GM23338 (cell line): ENCODE data around the gene TRIM38. TPM values are rescaled to one million over a fixed set of nuclear protein-coding genes. Genes with fewer than 3 reads are reported as not detected.

Source experiments
- ATAC-seq: fragments of 200-7000 bp; cut with Tn5 transposase; 3 replicates; pipeline ENCODE4 v1.9.1; 2020
- DNase-seq: peaks from one replicate; pipeline ENCODE4 v3.0.0-alpha.2; 2015; ENCODE audit warnings: low spot score
- H2AFZ ChIP-seq: fragments of 200-600 bp; sonication (generic); 2 replicates; pipeline ENCODE4 v1.8.0; 2016; ENCODE audit warnings: antibody characterized with exemption, mild to moderate bottlenecking, moderate library complexity
- H3F3A ChIP-seq: fragments of 200-600 bp; sonication (generic); replicated peaks from 2 replicates; pipeline ENCODE4 v1.8.0; 2017; ENCODE audit warnings: antibody characterized with exemption, mixed run types, low read depth
- H3K27ac ChIP-seq: fragments of 200-600 bp; sonication (generic); 2 replicates; pipeline ENCODE4 v1.6.1; 2016; ENCODE audit warnings: low read depth
- H3K27me3 ChIP-seq: fragments of 200-600 bp; sonication (generic); 2 replicates; pipeline ENCODE4 v1.8.0; 2016; ENCODE audit warnings: mild to moderate bottlenecking, mixed run types, moderate library complexity; ENCODE audit not compliant: insufficient read depth
- H3K36me3 ChIP-seq: fragments of 200-600 bp; sonication (generic); 2 replicates; pipeline ENCODE4 v1.8.0; 2016; ENCODE audit warnings: mild to moderate bottlenecking; ENCODE audit not compliant: insufficient read depth
- H3K4me1 ChIP-seq: fragments of 200-600 bp; sonication (generic); 2 replicates; pipeline ENCODE4 v1.8.0; 2016; ENCODE audit warnings: mild to moderate bottlenecking, moderate library complexity; ENCODE audit not compliant: insufficient read depth
- H3K4me2 ChIP-seq: fragments of 200-600 bp; sonication (generic); 2 replicates; pipeline ENCODE4 v1.7.1; 2017; ENCODE audit warnings: mixed run types
- H3K4me3 ChIP-seq: fragments of 200-600 bp; sonication (generic); 2 replicates; pipeline ENCODE4 v1.6.1; 2016; ENCODE audit warnings: mixed run types
- H3K79me2 ChIP-seq: fragments of 200-600 bp; sonication (generic); replicated peaks from 2 replicates; pipeline ENCODE4 v1.8.0; 2017; ENCODE audit warnings: mild to moderate bottlenecking; ENCODE audit not compliant: insufficient read depth
- H3K9me2 ChIP-seq: fragments of 200-600 bp; sonication (generic); 2 replicates; pipeline ENCODE4 v1.8.0; 2017; ENCODE audit not compliant: insufficient read depth
- H4K20me1 ChIP-seq: fragments of 200-600 bp; sonication (generic); replicated peaks from 2 replicates; pipeline ENCODE4 v1.8.0; 2017; ENCODE audit warnings: mild to moderate bottlenecking; ENCODE audit not compliant: insufficient read depth
- H3K27ac Mint-ChIP-seq: 2 replicates; pipeline ENCODE4 v1.8.0; 2020; ENCODE audit warnings: inconsistent platforms, mild to moderate bottlenecking, moderate library complexity, mixed read lengths
- H3K27me3 Mint-ChIP-seq: 3 replicates; pipeline ENCODE4 v1.8.0; 2022; ENCODE audit warnings: low read depth, mild to moderate bottlenecking, moderate library complexity, mixed read lengths, inconsistent platforms; ENCODE audit not compliant: insufficient read depth, poor library complexity
- H3K36me3 Mint-ChIP-seq: 3 replicates; pipeline ENCODE4 v1.8.0; 2021; ENCODE audit warnings: low read depth, mild to moderate bottlenecking, inconsistent platforms, moderate library complexity, mixed read lengths
- H3K4me1 Mint-ChIP-seq: 3 replicates; pipeline ENCODE4 v1.8.0; 2020; ENCODE audit warnings: mild to moderate bottlenecking, inconsistent platforms, mixed read lengths
- H3K4me3 Mint-ChIP-seq: 3 replicates; pipeline ENCODE4 v1.8.0; 2021; ENCODE audit warnings: moderate library complexity, mild to moderate bottlenecking, inconsistent platforms, mixed read lengths
- H3K9me3 Mint-ChIP-seq: 3 replicates; pipeline ENCODE4 v1.8.0; 2020; ENCODE audit warnings: moderate library complexity, mild to moderate bottlenecking, inconsistent platforms, mixed read lengths
- CREB1 ChIP-seq: fragments of 250-450 bp; sonication (Bioruptor Pico); IDR thresholded peaks from 2 replicates; pipeline ENCODE4 v1.5.0; 2020; ENCODE audit warnings: low read depth, mild to moderate bottlenecking, moderate library complexity
- EZH2phosphoT487 ChIP-seq: fragments of 200-600 bp; sonication (generic); IDR thresholded peaks from one replicate; pipeline ENCODE4 v1.8.1; 2018; ENCODE audit warnings: antibody characterized with exemption; ENCODE audit not compliant: unreplicated experiment
- NANOG ChIP-seq: IDR thresholded peaks from 2 replicates; pipeline ENCODE4 v1.6.1; 2016; ENCODE audit warnings: antibody characterized with exemption, borderline replicate concordance
- ZNF114 ChIP-seq: fragments of 250-450 bp; sonication (Bioruptor Pico); IDR thresholded peaks from 2 replicates; pipeline ENCODE4 v1.5.0; 2020; ENCODE audit warnings: mild to moderate bottlenecking, moderate library complexity
- ZNF331 ChIP-seq: fragments of 250-450 bp; sonication (Bioruptor Pico); IDR thresholded peaks from 2 replicates; pipeline ENCODE4 v1.5.0; 2020; ENCODE audit warnings: low read depth, mild to moderate bottlenecking, moderate library complexity
- polyA plus RNA-seq: library from polyadenylated mRNA; unstranded; fragments of >200 nt; fragmentation: Nextera tagmentation; extraction: Ambion mirVana; gene quantifications from 2 replicates; pipeline ENCODE4 v1.2.1, GENCODE V29; 2016
- total RNA-seq: library from RNA; depleted of rRNA; stranded (reverse); fragments of >200 nt; shearing (Covaris generic); gene quantifications from 2 replicates; pipeline ENCODE4 v1.2.3, GENCODE V29; 2014
- TF ChIP-seq, protein P1 (sequence below): IDR thresholded peaks from one replicate; pipeline ENCODE4 v1.6.1; 2018; ENCODE audit warnings: antibody characterized with exemption; ENCODE audit not compliant: unreplicated experiment
- TF ChIP-seq, protein P2 (sequence below): fragments of 250-450 bp; sonication (Bioruptor Pico); IDR thresholded peaks from 2 replicates; pipeline ENCODE4 v1.5.0; 2020; ENCODE audit warnings: mild to moderate bottlenecking, moderate library complexity
- TF ChIP-seq, protein P3 (sequence below): IDR thresholded peaks from 2 replicates; pipeline ENCODE4 v1.6.1; 2016; ENCODE audit warnings: antibody characterized with exemption

The TRIM38 gene
- total and polyA plus RNA-seq, 2 experiments from 2014 or later = 0.66 to 0.82 TPM

DNA sequence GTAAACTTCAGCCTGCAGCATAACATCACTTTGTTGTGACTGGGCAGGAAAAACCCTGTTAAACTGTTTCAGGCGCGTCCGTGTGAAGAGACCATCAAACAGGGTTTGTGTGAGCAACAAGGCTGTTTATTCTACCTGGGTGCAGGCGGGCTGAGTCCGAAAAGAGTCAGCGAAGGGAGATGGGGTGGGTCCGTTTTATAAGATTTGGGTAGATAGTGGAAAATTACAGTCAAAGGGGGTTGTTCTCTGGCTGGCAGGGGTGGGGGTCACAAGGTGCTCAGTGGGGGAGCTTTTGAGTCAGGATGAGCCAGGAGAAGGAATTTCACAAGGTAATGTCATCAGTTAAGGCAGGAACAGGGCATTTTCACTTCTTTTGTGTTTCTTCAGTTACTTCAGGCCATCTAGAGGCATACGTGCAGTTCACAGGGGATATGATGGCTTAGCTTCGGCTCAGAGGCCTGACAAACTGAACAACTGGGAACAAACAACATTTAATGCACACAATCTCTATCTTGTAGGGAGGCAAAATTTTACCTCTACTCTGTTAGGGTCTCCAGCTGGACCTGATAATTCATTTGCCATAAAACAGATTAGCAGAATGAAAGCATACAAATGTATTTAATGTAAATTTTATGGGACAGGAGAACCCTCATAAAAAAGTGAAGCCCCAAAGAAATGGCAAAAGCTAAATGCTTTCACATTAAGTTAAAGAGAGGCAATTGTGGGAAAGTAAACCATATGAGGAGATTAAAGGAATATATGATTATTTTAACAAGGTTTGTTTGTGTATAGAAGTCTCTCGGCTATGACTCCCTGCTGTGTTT is 66.4 kb downstream of the TRIM38 start:
- Mint-ChIP-seq H3K4me3 (peak overlapping the region; percentile 86), H3K27me3 (peaks cover 47% of the 10 kb centered on the region), H3K36me3 (no peaks in the 10 kb centered on the region; the same call in 2 of the 3 replicates), H3K9me3 (peaks cover 11% of the 10 kb centered on the region; the same call in 1 of the 3 replicates), H3K27ac (peak overlapping the region; percentile 99), H3K4me1 (peaks cover 59% of the 10 kb centered on the region)
- H3K4me2 ChIP-seq = peak overlapping the region; percentile 91
- no peaks in the 10 kb centered on the region for H3K36me3 ChIP-seq
- ATAC-seq (no peak), DNase-seq (peak; percentile 61)
- H3K9me2 ChIP-seq = no peaks in the 10 kb centered on the region
- H3K27me3 ChIP-seq = no peaks in the 10 kb centered on the region
- no peaks in the 10 kb centered on the region for H4K20me1 ChIP-seq
- H3K27ac ChIP-seq = peak overlapping the region; percentile 98
- H3K79me2 ChIP-seq = no peaks in the 10 kb centered on the region
- no peak overlapping the region for H2AFZ ChIP-seq
- peak overlapping the region; percentile 80 for H3K4me3 ChIP-seq
- peaks cover 8% of the 10 kb centered on the region; the same call in 1 of the 2 replicates for H3F3A ChIP-seq
- peaks cover 33% of the 10 kb centered on the region for H3K4me1 ChIP-seq
- TF ChIP-seq NANOG = no peak

DNA sequence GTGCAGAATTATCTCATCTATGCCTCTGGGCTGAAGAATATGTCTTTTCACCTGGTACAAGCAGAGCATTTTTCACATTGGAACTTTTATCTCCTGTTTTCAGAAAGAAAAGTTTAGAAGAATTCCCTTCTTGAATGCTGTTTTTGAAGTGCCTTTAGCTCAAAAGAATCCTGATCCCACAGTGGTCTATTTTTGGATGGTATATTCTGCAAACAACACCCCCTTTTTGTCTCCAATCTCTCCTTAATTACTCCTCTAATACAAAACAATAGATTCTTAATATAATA is 66.9 kb downstream of the TRIM38 start:
- H3F3A ChIP-seq = peaks cover 8% of the 10 kb centered on the region; the same call in 1 of the 2 replicates
- DNase-seq = no peak
- Mint-ChIP-seq H3K9me3 (peaks cover 11% of the 10 kb centered on the region; the same call in 1 of the 3 replicates), H3K4me3 (peak overlapping the region; percentile 86), H3K4me1 (peaks cover 59% of the 10 kb centered on the region), H3K27ac (peak overlapping the region; percentile 99), H3K27me3 (peaks cover 45% of the 10 kb centered on the region), H3K36me3 (no peaks in the 10 kb centered on the region; the same call in 2 of the 3 replicates)
- peak overlapping the region; percentile 69 for H3K4me3 ChIP-seq
- no peaks in the 10 kb centered on the region for H3K36me3 ChIP-seq
- H4K20me1 ChIP-seq = no peaks in the 10 kb centered on the region
- peak overlapping the region; percentile 77 for H3K4me2 ChIP-seq
- no peak overlapping the region for H2AFZ ChIP-seq
- H3K79me2 ChIP-seq = no peaks in the 10 kb centered on the region
- H3K27me3 ChIP-seq = no peaks in the 10 kb centered on the region
- no peak for ATAC-seq
- peak overlapping the region; percentile 98 for H3K27ac ChIP-seq
- TF ChIP-seq, protein P1, sequence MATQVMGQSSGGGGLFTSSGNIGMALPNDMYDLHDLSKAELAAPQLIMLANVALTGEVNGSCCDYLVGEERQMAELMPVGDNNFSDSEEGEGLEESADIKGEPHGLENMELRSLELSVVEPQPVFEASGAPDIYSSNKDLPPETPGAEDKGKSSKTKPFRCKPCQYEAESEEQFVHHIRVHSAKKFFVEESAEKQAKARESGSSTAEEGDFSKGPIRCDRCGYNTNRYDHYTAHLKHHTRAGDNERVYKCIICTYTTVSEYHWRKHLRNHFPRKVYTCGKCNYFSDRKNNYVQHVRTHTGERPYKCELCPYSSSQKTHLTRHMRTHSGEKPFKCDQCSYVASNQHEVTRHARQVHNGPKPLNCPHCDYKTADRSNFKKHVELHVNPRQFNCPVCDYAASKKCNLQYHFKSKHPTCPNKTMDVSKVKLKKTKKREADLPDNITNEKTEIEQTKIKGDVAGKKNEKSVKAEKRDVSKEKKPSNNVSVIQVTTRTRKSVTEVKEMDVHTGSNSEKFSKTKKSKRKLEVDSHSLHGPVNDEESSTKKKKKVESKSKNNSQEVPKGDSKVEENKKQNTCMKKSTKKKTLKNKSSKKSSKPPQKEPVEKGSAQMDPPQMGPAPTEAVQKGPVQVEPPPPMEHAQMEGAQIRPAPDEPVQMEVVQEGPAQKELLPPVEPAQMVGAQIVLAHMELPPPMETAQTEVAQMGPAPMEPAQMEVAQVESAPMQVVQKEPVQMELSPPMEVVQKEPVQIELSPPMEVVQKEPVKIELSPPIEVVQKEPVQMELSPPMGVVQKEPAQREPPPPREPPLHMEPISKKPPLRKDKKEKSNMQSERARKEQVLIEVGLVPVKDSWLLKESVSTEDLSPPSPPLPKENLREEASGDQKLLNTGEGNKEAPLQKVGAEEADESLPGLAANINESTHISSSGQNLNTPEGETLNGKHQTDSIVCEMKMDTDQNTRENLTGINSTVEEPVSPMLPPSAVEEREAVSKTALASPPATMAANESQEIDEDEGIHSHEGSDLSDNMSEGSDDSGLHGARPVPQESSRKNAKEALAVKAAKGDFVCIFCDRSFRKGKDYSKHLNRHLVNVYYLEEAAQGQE = no peak
- TF ChIP-seq, protein P2, sequence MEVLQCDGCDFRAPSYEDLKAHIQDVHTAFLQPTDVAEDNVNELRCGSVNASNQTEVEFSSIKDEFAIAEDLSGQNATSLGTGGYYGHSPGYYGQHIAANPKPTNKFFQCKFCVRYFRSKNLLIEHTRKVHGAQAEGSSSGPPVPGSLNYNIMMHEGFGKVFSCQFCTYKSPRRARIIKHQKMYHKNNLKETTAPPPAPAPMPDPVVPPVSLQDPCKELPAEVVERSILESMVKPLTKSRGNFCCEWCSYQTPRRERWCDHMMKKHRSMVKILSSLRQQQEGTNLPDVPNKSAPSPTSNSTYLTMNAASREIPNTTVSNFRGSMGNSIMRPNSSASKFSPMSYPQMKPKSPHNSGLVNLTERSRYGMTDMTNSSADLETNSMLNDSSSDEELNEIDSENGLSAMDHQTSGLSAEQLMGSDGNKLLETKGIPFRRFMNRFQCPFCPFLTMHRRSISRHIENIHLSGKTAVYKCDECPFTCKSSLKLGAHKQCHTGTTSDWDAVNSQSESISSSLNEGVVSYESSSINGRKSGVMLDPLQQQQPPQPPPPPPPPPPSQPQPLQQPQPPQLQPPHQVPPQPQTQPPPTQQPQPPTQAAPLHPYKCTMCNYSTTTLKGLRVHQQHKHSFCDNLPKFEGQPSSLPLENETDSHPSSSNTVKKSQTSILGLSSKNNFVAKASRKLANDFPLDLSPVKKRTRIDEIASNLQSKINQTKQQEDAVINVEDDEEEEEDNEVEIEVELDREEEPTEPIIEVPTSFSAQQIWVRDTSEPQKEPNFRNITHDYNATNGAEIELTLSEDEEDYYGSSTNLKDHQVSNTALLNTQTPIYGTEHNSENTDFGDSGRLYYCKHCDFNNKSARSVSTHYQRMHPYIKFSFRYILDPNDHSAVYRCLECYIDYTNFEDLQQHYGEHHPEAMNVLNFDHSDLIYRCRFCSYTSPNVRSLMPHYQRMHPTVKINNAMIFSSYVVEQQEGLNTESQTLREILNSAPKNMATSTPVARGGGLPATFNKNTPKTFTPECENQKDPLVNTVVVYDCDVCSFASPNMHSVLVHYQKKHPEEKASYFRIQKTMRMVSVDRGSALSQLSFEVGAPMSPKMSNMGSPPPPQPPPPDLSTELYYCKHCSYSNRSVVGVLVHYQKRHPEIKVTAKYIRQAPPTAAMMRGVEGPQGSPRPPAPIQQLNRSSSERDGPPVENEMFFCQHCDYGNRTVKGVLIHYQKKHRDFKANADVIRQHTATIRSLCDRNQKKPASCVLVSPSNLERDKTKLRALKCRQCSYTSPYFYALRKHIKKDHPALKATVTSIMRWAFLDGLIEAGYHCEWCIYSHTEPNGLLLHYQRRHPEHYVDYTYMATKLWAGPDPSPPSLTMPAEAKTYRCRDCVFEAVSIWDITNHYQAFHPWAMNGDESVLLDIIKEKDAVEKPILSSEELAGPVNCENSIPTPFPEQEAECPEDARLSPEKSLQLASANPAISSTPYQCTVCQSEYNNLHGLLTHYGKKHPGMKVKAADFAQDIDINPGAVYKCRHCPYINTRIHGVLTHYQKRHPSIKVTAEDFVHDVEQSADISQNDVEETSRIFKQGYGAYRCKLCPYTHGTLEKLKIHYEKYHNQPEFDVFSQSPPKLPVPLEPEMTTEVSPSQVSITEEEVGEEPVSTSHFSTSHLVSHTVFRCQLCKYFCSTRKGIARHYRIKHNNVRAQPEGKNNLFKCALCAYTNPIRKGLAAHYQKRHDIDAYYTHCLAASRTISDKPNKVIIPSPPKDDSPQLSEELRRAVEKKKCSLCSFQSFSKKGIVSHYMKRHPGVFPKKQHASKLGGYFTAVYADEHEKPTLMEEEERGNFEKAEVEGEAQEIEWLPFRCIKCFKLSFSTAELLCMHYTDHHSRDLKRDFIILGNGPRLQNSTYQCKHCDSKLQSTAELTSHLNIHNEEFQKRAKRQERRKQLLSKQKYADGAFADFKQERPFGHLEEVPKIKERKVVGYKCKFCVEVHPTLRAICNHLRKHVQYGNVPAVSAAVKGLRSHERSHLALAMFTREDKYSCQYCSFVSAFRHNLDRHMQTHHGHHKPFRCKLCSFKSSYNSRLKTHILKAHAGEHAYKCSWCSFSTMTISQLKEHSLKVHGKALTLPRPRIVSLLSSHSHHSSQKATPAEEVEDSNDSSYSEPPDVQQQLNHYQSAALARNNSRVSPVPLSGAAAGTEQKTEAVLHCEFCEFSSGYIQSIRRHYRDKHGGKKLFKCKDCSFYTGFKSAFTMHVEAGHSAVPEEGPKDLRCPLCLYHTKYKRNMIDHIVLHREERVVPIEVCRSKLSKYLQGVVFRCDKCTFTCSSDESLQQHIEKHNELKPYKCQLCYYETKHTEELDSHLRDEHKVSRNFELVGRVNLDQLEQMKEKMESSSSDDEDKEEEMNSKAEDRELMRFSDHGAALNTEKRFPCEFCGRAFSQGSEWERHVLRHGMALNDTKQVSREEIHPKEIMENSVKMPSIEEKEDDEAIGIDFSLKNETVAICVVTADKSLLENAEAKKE (CRISPR knock-in tag) = no peak
- TF ChIP-seq ZNF331 (CRISPR knock-in tag) (no peak), ZNF114 (no peak), CREB1 (CRISPR knock-in tag) (no peak), EZH2phosphoT487 (no peak), NANOG (no peak)
- TF ChIP-seq, protein P3, sequence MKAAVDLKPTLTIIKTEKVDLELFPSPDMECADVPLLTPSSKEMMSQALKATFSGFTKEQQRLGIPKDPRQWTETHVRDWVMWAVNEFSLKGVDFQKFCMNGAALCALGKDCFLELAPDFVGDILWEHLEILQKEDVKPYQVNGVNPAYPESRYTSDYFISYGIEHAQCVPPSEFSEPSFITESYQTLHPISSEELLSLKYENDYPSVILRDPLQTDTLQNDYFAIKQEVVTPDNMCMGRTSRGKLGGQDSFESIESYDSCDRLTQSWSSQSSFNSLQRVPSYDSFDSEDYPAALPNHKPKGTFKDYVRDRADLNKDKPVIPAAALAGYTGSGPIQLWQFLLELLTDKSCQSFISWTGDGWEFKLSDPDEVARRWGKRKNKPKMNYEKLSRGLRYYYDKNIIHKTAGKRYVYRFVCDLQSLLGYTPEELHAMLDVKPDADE = no peak
- H3K4me1 ChIP-seq = peaks cover 33% of the 10 kb centered on the region
- no peaks in the 10 kb centered on the region for H3K9me2 ChIP-seq
